ENCODE results near the gene FSCN2. TPM values are rescaled to one million over a fixed set of nuclear protein-coding genes. Genes with fewer than 3 reads are reported as not detected.
A peak's percentile ranks its signal among the peaks of the same experiment; 100 is the strongest.
"Not testable (repeated sequence)": the region's sequence is repeated elsewhere in the genome, so short reads cannot be mapped to it uniquely, and the experiment has no call there.

The FSCN2 gene
- total RNA-seq, 1 experiment from 2014 or later, result 1.2 TPM

GRCh38 chr17:81529437-81529803 is 1.2 kb downstream of the FSCN2 start:
- POLR2A ChIA-PET, result no interaction called here

DNA sequence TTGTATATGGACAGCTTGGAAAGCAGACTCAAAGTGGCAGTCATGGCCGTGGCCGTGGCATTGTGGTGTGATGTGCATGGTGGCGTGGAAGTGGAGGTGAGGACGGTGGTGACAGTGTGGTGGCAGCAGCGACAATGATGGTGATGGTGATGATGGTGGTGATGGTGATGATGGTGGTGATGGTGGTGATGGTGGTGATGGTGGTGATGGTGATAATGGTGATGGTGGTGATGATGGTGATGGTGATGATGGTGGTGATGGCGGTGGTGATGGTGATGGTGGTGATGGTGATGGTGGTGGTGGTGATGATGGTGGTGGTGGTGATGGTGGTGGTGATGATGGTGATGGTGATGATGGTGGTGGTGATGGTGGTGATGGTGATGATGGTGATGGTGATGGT is 2.8 kb downstream of the FSCN2 start:
- in situ Hi-C loops (cut with HindIII; ENCODE audit: low pct_unique_long_range_greater_than_20kb, low sequenced_read_pairs); H3K36me3 ChIP-seq (ENCODE audit: control insufficient read depth, insufficient read depth, low read length); POLR2A ChIA-PET; CTCF ChIA-PET; ATAC-seq; BruUV-seq (replicated peaks); H3K27me3 ChIP-seq (ENCODE audit: control insufficient read depth, insufficient read depth, low read length); H3K4me3 ChIP-seq (ENCODE audit: low read depth in 2 of 2, low read length in 2 of 2); DNase-seq (ENCODE audit: low read depth, low spot score); H3K27ac ChIP-seq (ENCODE audit: low read length); H3K9me3 ChIP-seq (ENCODE audit: control insufficient read depth, insufficient read depth, low read depth, low read length); intact Hi-C loops (cut with micrococcal nuclease; ENCODE audit: unreplicated experiment): not testable (repeated sequence)
- peaks cover 11% of the 10 kb centered on the region for H3K4me1 ChIP-seq (ENCODE audit: control insufficient read depth, insufficient read depth, low read length)

More at GRCh38 chr17:81529437-81529803, 1.2 kb downstream of the FSCN2 start:
- Histone ChIP-seq H3K27ac (ENCODE audit: low read length) (no peak overlapping the region), H3K27me3 (ENCODE audit: control insufficient read depth, insufficient read depth, low read length) (no peaks in the 10 kb centered on the region), H3K9me3 (ENCODE audit: control insufficient read depth, insufficient read depth, low read depth, low read length) (no peaks in the 10 kb centered on the region), H3K4me3 (ENCODE audit: low read depth in 2 of 2, low read length in 2 of 2) (no peak overlapping the region), H3K36me3 (ENCODE audit: control insufficient read depth, insufficient read depth, low read length) (no peaks in the 10 kb centered on the region), H3K4me1 (ENCODE audit: control insufficient read depth, insufficient read depth, low read length) (peaks cover 11% of the 10 kb centered on the region)
- intact Hi-C loops (cut with micrococcal nuclease; ENCODE audit: unreplicated experiment), result no loop called here
- in situ Hi-C loops (cut with HindIII; ENCODE audit: low pct_unique_long_range_greater_than_20kb, low sequenced_read_pairs), result no loop called here
- ATAC-seq (no peak), DNase-seq (ENCODE audit: low read depth, low spot score) (no peak)
- TF ChIP-seq REST (IDR thresholded peaks at IDR 0.05; ENCODE audit: insufficient read depth in 1 of 2, low read depth in 2 of 2, low read length in 1 of 2), result no peak
- TF ChIP-seq POLR2AphosphoS5 (IDR thresholded peaks at IDR 0.05; ENCODE audit: low read depth, low read length), result peak; percentile 86
- peak; percentile 86 for TF ChIP-seq SIN3A (IDR thresholded peaks at IDR 0.05; ENCODE audit: borderline replicate concordance, insufficient read depth, low read depth, low read length)
- TF ChIP-seq TCF7L2 (IDR thresholded peaks at IDR 0.05; ENCODE audit: low read depth, low read length), result peak; percentile 2; the same call in 1 of the 2 replicates
- no peak for TF ChIP-seq CTCF (IDR thresholded peaks at IDR 0.05)
- CTCF ChIA-PET, result no interaction called here
- no TSS peak for BruUV-seq (replicated peaks)

GRCh38 chr17:81531998-81532404 is 3.8 kb downstream of the FSCN2 start:
- BruUV-seq (replicated peaks); DNase-seq (ENCODE audit: low read depth, low spot score); H3K9me3 ChIP-seq (ENCODE audit: control insufficient read depth, insufficient read depth, low read depth, low read length); H3K4me3 ChIP-seq (ENCODE audit: low read depth in 2 of 2, low read length in 2 of 2); H3K36me3 ChIP-seq (ENCODE audit: control insufficient read depth, insufficient read depth, low read length); in situ Hi-C loops (cut with HindIII; ENCODE audit: low pct_unique_long_range_greater_than_20kb, low sequenced_read_pairs); POLR2A ChIA-PET; H3K27me3 ChIP-seq (ENCODE audit: control insufficient read depth, insufficient read depth, low read length); CTCF ChIA-PET; ATAC-seq; intact Hi-C loops (cut with micrococcal nuclease; ENCODE audit: unreplicated experiment); H3K27ac ChIP-seq (ENCODE audit: low read length): not testable (repeated sequence)
- TF ChIP-seq SIN3A (IDR thresholded peaks at IDR 0.05; ENCODE audit: borderline replicate concordance, insufficient read depth, low read depth, low read length) (0 out of 2 replicates have a peak, but pooled peaks have one; percentile 62), POLR2AphosphoS5 (IDR thresholded peaks at IDR 0.05; ENCODE audit: low read depth, low read length) (peak; percentile 64)
- H3K4me1 ChIP-seq (ENCODE audit: control insufficient read depth, insufficient read depth, low read length), result peaks cover 11% of the 10 kb centered on the region

Measured in Panc1 (cell line).